ENCODE results near the gene F13B. TPM values are rescaled to one million over a fixed set of nuclear protein-coding genes. Genes with fewer than 3 reads are reported as not detected.
"Not testable (repeated sequence)": the region's sequence is repeated elsewhere in the genome, so short reads cannot be mapped to it uniquely, and the experiment has no call there.

The F13B gene
- total RNA-seq, 2 donors from 2014 or later, result not detected

GRCh38 chr1:197099444-197099843, 32.4 kb upstream of the F13B start:
- TF ChIP-seq, protein P1, sequence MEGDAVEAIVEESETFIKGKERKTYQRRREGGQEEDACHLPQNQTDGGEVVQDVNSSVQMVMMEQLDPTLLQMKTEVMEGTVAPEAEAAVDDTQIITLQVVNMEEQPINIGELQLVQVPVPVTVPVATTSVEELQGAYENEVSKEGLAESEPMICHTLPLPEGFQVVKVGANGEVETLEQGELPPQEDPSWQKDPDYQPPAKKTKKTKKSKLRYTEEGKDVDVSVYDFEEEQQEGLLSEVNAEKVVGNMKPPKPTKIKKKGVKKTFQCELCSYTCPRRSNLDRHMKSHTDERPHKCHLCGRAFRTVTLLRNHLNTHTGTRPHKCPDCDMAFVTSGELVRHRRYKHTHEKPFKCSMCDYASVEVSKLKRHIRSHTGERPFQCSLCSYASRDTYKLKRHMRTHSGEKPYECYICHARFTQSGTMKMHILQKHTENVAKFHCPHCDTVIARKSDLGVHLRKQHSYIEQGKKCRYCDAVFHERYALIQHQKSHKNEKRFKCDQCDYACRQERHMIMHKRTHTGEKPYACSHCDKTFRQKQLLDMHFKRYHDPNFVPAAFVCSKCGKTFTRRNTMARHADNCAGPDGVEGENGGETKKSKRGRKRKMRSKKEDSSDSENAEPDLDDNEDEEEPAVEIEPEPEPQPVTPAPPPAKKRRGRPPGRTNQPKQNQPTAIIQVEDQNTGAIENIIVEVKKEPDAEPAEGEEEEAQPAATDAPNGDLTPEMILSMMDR (conservative IDR thresholded peaks at IDR 0.05), result no peak
- H3K27me3 ChIP-seq (ENCODE audit: control insufficient read depth, insufficient read depth, low read length, poor library complexity, severe bottlenecking), result peaks cover 48% of the 10 kb centered on the region
- Mint-ChIP-seq H3K9me3 (peaks cover 16% of the 10 kb centered on the region), H3K27ac (no peak overlapping the region), H3K27me3 (ENCODE audit: insufficient read depth) (peaks cover 35% of the 10 kb centered on the region), H3K4me3 (no peak overlapping the region), H3K36me3 (ENCODE audit: low read depth) (peaks cover 30% of the 10 kb centered on the region), H3K4me1 (peaks cover 16% of the 10 kb centered on the region)
- H3K27ac ChIP-seq (ENCODE audit: low read depth, low read length), result no peak overlapping the region
- H3K4me3 ChIP-seq (ENCODE audit: low read length), result no peak overlapping the region
- no peak for DNase-seq
- H3K4me1 ChIP-seq (ENCODE audit: control insufficient read depth, insufficient read depth, low read length), result peaks cover 3% of the 10 kb centered on the region
- H3K9ac ChIP-seq (ENCODE audit: extremely low read depth, low read length, poor library complexity, severe bottlenecking), result no peak overlapping the region
- H3K36me3 ChIP-seq (ENCODE audit: control insufficient read depth, insufficient read depth, low read length), result peaks cover 29% of the 10 kb centered on the region
- H3K9me3 ChIP-seq (ENCODE audit: control insufficient read depth, low read length), result peaks cover 36% of the 10 kb centered on the region

DNA sequence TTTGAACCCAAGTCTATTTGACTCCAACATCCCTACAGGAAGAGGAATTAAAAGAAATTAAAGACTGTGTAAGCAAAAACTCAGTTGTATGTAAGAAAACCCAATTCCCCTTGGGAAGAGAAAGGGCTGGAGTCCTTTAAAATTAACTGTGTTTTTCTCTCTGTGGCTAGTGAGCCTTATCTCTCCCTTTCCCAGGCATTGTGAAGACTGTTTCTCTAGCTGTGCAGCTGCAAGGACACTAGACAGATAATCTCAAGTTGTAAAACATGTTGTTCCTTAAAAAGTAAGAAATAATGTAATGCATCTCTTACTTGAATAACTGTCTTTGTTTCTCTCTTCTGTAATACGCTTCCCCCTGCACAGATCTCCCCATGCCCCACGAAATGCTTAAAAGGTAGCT, 29.9 kb upstream of the F13B start:
- not testable (repeated sequence) for H3K9me3 Mint-ChIP-seq; DNase-seq; H3K4me3 ChIP-seq (ENCODE audit: low read length); H3K9ac ChIP-seq (ENCODE audit: extremely low read depth, low read length, poor library complexity, severe bottlenecking); H3K27ac Mint-ChIP-seq; H3K4me3 Mint-ChIP-seq; H3K4me1 ChIP-seq (ENCODE audit: control insufficient read depth, insufficient read depth, low read length); H3K27ac ChIP-seq (ENCODE audit: low read depth, low read length)
- Histone ChIP-seq H3K27me3 (ENCODE audit: control insufficient read depth, insufficient read depth, low read length, poor library complexity, severe bottlenecking) (peaks cover 38% of the 10 kb centered on the region), H3K9me3 (ENCODE audit: control insufficient read depth, low read length) (peaks cover 11% of the 10 kb centered on the region), H3K36me3 (ENCODE audit: control insufficient read depth, insufficient read depth, low read length) (peaks cover 27% of the 10 kb centered on the region)
- peaks cover 26% of the 10 kb centered on the region for H3K27me3 Mint-ChIP-seq (ENCODE audit: insufficient read depth)
- WGBS, 2 experiments (ENCODE audit: insufficient coverage in 1 of 2, insufficient read length in 1 of 2), result 93 to 96% methylated on average over 2 of the region's 2 CpGs
- H3K36me3 Mint-ChIP-seq (ENCODE audit: low read depth), result peaks cover 17% of the 10 kb centered on the region
- peaks cover 16% of the 10 kb centered on the region for H3K4me1 Mint-ChIP-seq

DNA sequence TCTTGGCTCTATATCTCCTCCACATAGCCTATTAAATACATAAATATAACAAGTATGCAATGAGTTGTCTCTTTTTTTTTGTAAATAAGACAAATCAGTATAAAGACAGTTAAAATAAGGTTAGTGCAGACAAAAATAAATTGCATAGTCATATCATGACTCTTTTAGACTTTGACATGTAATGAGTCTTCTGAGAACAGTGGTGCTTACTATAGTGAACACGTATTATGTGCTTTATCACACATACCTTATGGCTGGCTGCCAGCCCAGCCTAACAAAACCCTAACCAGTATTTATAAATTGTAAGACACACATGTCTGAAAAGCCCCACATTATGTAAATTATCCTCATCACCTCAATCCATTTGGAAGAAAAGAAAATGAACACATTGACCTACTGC, 29.1 kb upstream of the F13B start:
- Histone ChIP-seq H3K4me3 (ENCODE audit: low read length) (no peak overlapping the region), H3K36me3 (ENCODE audit: control insufficient read depth, insufficient read depth, low read length) (peaks cover 31% of the 10 kb centered on the region), H3K27me3 (ENCODE audit: control insufficient read depth, insufficient read depth, low read length, poor library complexity, severe bottlenecking) (peaks cover 30% of the 10 kb centered on the region), H3K9me3 (ENCODE audit: control insufficient read depth, low read length) (peaks cover 2% of the 10 kb centered on the region), H3K9ac (ENCODE audit: extremely low read depth, low read length, poor library complexity, severe bottlenecking) (no peak overlapping the region), H3K27ac (ENCODE audit: low read depth, low read length) (no peak overlapping the region), H3K4me1 (ENCODE audit: control insufficient read depth, insufficient read depth, low read length) (peaks cover 3% of the 10 kb centered on the region)
- Mint-ChIP-seq H3K4me3 (no peak overlapping the region), H3K9me3 (no peaks in the 10 kb centered on the region), H3K27me3 (ENCODE audit: insufficient read depth) (peaks cover 18% of the 10 kb centered on the region), H3K36me3 (ENCODE audit: low read depth) (peaks cover 18% of the 10 kb centered on the region), H3K27ac (no peak overlapping the region), H3K4me1 (peaks cover 16% of the 10 kb centered on the region)
- 100% methylated on average over 1 of the region's 1 CpG for WGBS, 2 experiments (ENCODE audit: insufficient coverage in 1 of 2, insufficient read length in 1 of 2)
- no peak for DNase-seq
- TF ChIP-seq, protein P1 (conservative IDR thresholded peaks at IDR 0.05), result no peak

- Mint-ChIP-seq H3K27ac (no peak overlapping the region), H3K27me3 (ENCODE audit: insufficient read depth) (peaks cover 1% of the 10 kb centered on the region), H3K36me3 (ENCODE audit: low read depth) (peaks cover 34% of the 10 kb centered on the region), H3K4me3 (no peak overlapping the region), H3K4me1 (peaks cover 12% of the 10 kb centered on the region), H3K9me3 (no peaks in the 10 kb centered on the region)
- peaks cover 52% of the 10 kb centered on the region for H3K36me3 ChIP-seq (ENCODE audit: control insufficient read depth, insufficient read depth, low read length)
- H3K9me3 ChIP-seq (ENCODE audit: control insufficient read depth, low read length), result no peaks in the 10 kb centered on the region
- TF ChIP-seq, protein P1 (conservative IDR thresholded peaks at IDR 0.05), result no peak
- no peak overlapping the region for H3K27ac ChIP-seq (ENCODE audit: low read depth, low read length)
- peaks cover 6% of the 10 kb centered on the region for H3K27me3 ChIP-seq (ENCODE audit: control insufficient read depth, insufficient read depth, low read length, poor library complexity, severe bottlenecking)
- peaks cover 3% of the 10 kb centered on the region for H3K4me1 ChIP-seq (ENCODE audit: control insufficient read depth, insufficient read depth, low read length)
- DNase-seq, result no peak
- 89 to 100% methylated on average over 1 to 3 of the region's 4 CpGs for WGBS, 2 experiments (ENCODE audit: insufficient coverage in 1 of 2, insufficient read length in 1 of 2)
- no peak overlapping the region for H3K4me3 ChIP-seq (ENCODE audit: low read length)
- no peak overlapping the region for H3K9ac ChIP-seq (ENCODE audit: extremely low read depth, low read length, poor library complexity, severe bottlenecking)
Measured at GRCh38 chr1:197093226-197093885, 26.3 kb upstream of the F13B start.
